Body of pancreas (tissue), 4 donors: ENCODE data around the gene PCGF3. TPM values are rescaled to one million over a fixed set of nuclear protein-coding genes. Genes with fewer than 3 reads are reported as not detected.

Source experiments
- ATAC-seq: fragments of 150-250 bp; one replicate; pipeline ENCODE4 v1.9.1; 2016
- DNase-seq, 4 donors: peaks; one replicate each; pipeline ENCODE4 v3.0.0-alpha.2; 2019
- H3K27ac ChIP-seq, 4 donors: fragments of 200-600 bp; sonication (generic); 1 replicate in 3 of 4; 2 replicates in 1 of 4; pipeline versions ENCODE4 v1.5.1 to v1.6.1; 2016 to 2019; ENCODE audit warnings: mild to moderate bottlenecking in 1 of 4, mixed read lengths in 1 of 4, moderate library complexity in 1 of 4
- H3K27me3 ChIP-seq, 2 donors: fragments of 200-600 bp; sonication (generic); one replicate each; pipeline ENCODE4 v1.6.0; 2016; ENCODE audit warnings: mild to moderate bottlenecking in 1 of 2
- H3K36me3 ChIP-seq, 2 donors: fragments of 200-600 bp; sonication (generic); replicated peaks in 1 of 2; 2 replicates each; pipeline ENCODE4 v1.5.1; 2016; ENCODE audit warnings: low read depth in 2 of 2; ENCODE audit not compliant: insufficient read depth in 1 of 2
- H3K4me1 ChIP-seq: fragments of 200-600 bp; sonication (generic); one replicate; pipeline ENCODE4 v1.6.0; 2016
- H3K4me3 ChIP-seq, 2 donors: fragments of 200-600 bp; sonication (generic); 1 replicate in 1 of 2; 2 replicates in 1 of 2; pipeline ENCODE4 v1.5.1; 2016 to 2019
- H3K9me3 ChIP-seq, 3 donors: fragments of 200-600 bp; sonication (generic); 1 replicate in 2 of 3; 2 replicates in 1 of 3; pipeline ENCODE4 v1.5.1; 2016
- CTCF ChIP-seq, 7 experiments: fragments of 450-650 bp in 4 of 7; fragments of 200-600 bp in 3 of 7; sonication (generic) in 3 of 7; IDR thresholded peaks; one replicate each; pipeline ENCODE4 v1.5.1; 2016 to 2019; ENCODE audit warnings: antibody characterized with exemption in 7 of 7
- POLR2A ChIP-seq, 3 donors: fragments of 450-650 bp; IDR thresholded peaks; one replicate each; pipeline ENCODE4 v1.6.1; 2016; ENCODE audit warnings: antibody characterized with exemption in 3 of 3, mild to moderate bottlenecking in 2 of 3
- WGBS, 2 donors: methylation state at CpG; one replicate each; pipeline ENCODE4 v1.1.5; 2017; 5-methylcytosine and 5-hydroxymethylcytosine counted together
- intact Hi-C: fragments of 100-400 bp; cut with DNase I; formaldehyde crosslinking; loops from one replicate; pipeline ENCODE4 v1.15.1; 2023
- total RNA-seq, 2 donors: library from RNA; depleted of rRNA; stranded (reverse); fragments of >200 nt; gene quantifications; one replicate each; pipeline ENCODE4 v1.1.0, GENCODE V29; 2016

PCGF3 gene
- total RNA-seq, 2 donors from 2014 or later, result 16.8 to 31.1 TPM

- Histone ChIP-seq H3K4me1 (no peaks in the 10 kb centered on the region), H3K27ac (no peak overlapping the region), H3K36me3 (no peaks in the 10 kb centered on the region), H3K27me3 (no peaks in the 10 kb centered on the region), H3K9me3 (no peaks in the 10 kb centered on the region), H3K4me3 (no peak overlapping the region)
- TF ChIP-seq POLR2A (IDR thresholded peaks at IDR 0.05) (no peak), CTCF (IDR thresholded peaks at IDR 0.05) (no peak)
- intact Hi-C loops, result no loop called here
- peak; percentile 10 for ATAC-seq
- 96 to 98% methylated on average over 18 to 28 of the region's 28 CpGs for WGBS, 2 donors
- DNase-seq, result no peak
Observed at GRCh38 chr4:723751-724530, 18.3 kb downstream of the PCGF3 start.

GRCh38 chr4:725391-726234 is 20.0 kb downstream of the PCGF3 start:
- H3K36me3 ChIP-seq, result no peaks in the 10 kb centered on the region
- no peaks in the 10 kb centered on the region for H3K4me1 ChIP-seq
- DNase-seq, result no peak
- no peak for ATAC-seq
- no peaks in the 10 kb centered on the region for H3K9me3 ChIP-seq
- no peak overlapping the region for H3K27ac ChIP-seq
- H3K27me3 ChIP-seq, result no peaks in the 10 kb centered on the region
- no peak overlapping the region for H3K4me3 ChIP-seq
- intact Hi-C loops, result no loop called here
- TF ChIP-seq CTCF (IDR thresholded peaks at IDR 0.05) (no peak), POLR2A (IDR thresholded peaks at IDR 0.05) (no peak)
- 92 to 93% methylated on average over 17 to 39 of the region's 41 CpGs for WGBS, 2 donors

GRCh38 chr4:726235-726787 is 20.7 kb downstream of the PCGF3 start:
- ATAC-seq (no peak), DNase-seq (no peak)
- Histone ChIP-seq H3K9me3 (no peaks in the 10 kb centered on the region), H3K36me3 (no peaks in the 10 kb centered on the region), H3K27ac (no peak overlapping the region), H3K4me3 (no peak overlapping the region), H3K27me3 (no peaks in the 10 kb centered on the region), H3K4me1 (no peaks in the 10 kb centered on the region)
- intact Hi-C loops, result no loop called here
- 69 to 78% methylated on average over 15 to 16 of the region's 16 CpGs for WGBS, 2 donors
- TF ChIP-seq CTCF (IDR thresholded peaks at IDR 0.05) (no peak), POLR2A (IDR thresholded peaks at IDR 0.05) (no peak)

GRCh38 chr4:726838-727237 is 21.2 kb downstream of the PCGF3 start:
- Histone ChIP-seq H3K27ac (no peak overlapping the region), H3K4me1 (no peaks in the 10 kb centered on the region), H3K27me3 (no peaks in the 10 kb centered on the region), H3K36me3 (no peaks in the 10 kb centered on the region), H3K9me3 (no peaks in the 10 kb centered on the region), H3K4me3 (no peak overlapping the region)
- ATAC-seq (no peak), DNase-seq (no peak)
- TF ChIP-seq CTCF (IDR thresholded peaks at IDR 0.05), result no peak
- TF ChIP-seq POLR2A (IDR thresholded peaks at IDR 0.05), result no peak
- 77 to 92% methylated on average over 13 to 17 of the region's 17 CpGs for WGBS, 2 donors
- intact Hi-C loops, result no loop called here
